Gastrocnemius medialis (tissue), 4 donors: ENCODE data around the gene EN1. TPM values are rescaled to one million over a fixed set of nuclear protein-coding genes. Genes with fewer than 3 reads are reported as not detected.
A peak's percentile ranks its signal among the peaks of the same experiment; 100 is the strongest.

Experiments used
- ATAC-seq, 2 donors: fragments of 150-250 bp; one replicate each; pipeline ENCODE4 v1.9.1; 2016
- DNase-seq, 2 donors: peaks; one replicate each; pipeline ENCODE4 v3.0.0-alpha.2; 2019
- H3K27ac ChIP-seq, 4 donors: fragments of 200-600 bp; sonication (generic); 1 replicate in 1 of 4; 2 replicates in 3 of 4; pipeline ENCODE4 v1.5.1; 2016 to 2018; ENCODE audit warnings: mild to moderate bottlenecking in 2 of 4, moderate library complexity in 1 of 4
- H3K27me3 ChIP-seq, 3 donors: fragments of 200-600 bp; sonication (generic) in 2 of 3; 1 replicate in 1 of 3; 2 replicates in 2 of 3; pipeline versions ENCODE4 v1.5.1 to v1.6.0; 2016 to 2019; ENCODE audit warnings: mild to moderate bottlenecking in 1 of 3, moderate library complexity in 1 of 3
- H3K36me3 ChIP-seq, 2 donors: fragments of 200-600 bp; sonication (generic) in 1 of 2; one replicate each; pipeline ENCODE4 v1.5.1; 2017 to 2018
- H3K4me1 ChIP-seq, 2 donors: fragments of 200-600 bp; sonication (generic) in 1 of 2; one replicate each; pipeline ENCODE4 v1.5.1; 2016 to 2017; ENCODE audit warnings: mild to moderate bottlenecking in 2 of 2
- H3K4me3 ChIP-seq, 4 donors: fragments of 200-600 bp; sonication (generic) in 3 of 4; 1 replicate in 1 of 4; 2 replicates in 3 of 4; pipeline ENCODE4 v1.5.1; 2016 to 2019; ENCODE audit warnings: mild to moderate bottlenecking in 2 of 4
- H3K9me3 ChIP-seq, 3 donors: fragments of 200-600 bp; sonication (generic) in 2 of 3; 1 replicate in 1 of 3; 2 replicates in 2 of 3; pipeline ENCODE4 v1.5.1; 2016 to 2019
- CTCF ChIP-seq, 5 experiments: fragments of 450-650 bp in 3 of 5; fragments of 200-600 bp in 2 of 5; sonication (generic) in 2 of 5; IDR thresholded peaks in 4 of 5; conservative IDR thresholded peaks in 1 of 5; 1 replicate in 4 of 5; 2 replicates in 1 of 5; pipeline ENCODE4 v1.5.1; 2016 to 2019; ENCODE audit warnings: antibody characterized with exemption in 5 of 5, mild to moderate bottlenecking in 3 of 5, moderate library complexity in 3 of 5
- POLR2A ChIP-seq, 2 donors: fragments of 450-650 bp; IDR thresholded peaks; one replicate each; pipeline ENCODE4 v1.6.1; 2017; ENCODE audit warnings: antibody characterized with exemption in 2 of 2, mild to moderate bottlenecking in 2 of 2, moderate library complexity in 2 of 2
- in situ Hi-C, 4 donors: fragments of 200-750 bp; cut with MboI; loops; one replicate each; pipeline versions ENCODE4 v1.15.0 to v1.8.0; 2017; ENCODE audit warnings: low sequenced_read_pairs in 4 of 4
- intact Hi-C: fragments of 100-400 bp; cut with DNase I; formaldehyde crosslinking; loops from one replicate; pipeline ENCODE4 v1.15.1; 2023; ENCODE audit warnings: low total_unique reads
- total RNA-seq, 4 donors: library from RNA; depleted of rRNA; stranded (reverse); fragments of >200 nt; gene quantifications; one replicate each; pipeline versions ENCODE4 v1.1.0 to v1.2.3, GENCODE V29; 2016

Gene EN1
- total RNA-seq, 4 donors from 2014 or later: 3.9 to 11.0 (median 6.7) TPM

- no peak for TF ChIP-seq POLR2A (IDR thresholded peaks at IDR 0.05)
- TF ChIP-seq CTCF (IDR thresholded peaks at IDR 0.05 in 4 of 5, conservative IDR thresholded peaks at IDR 0.05 in 1 of 5): no peak
- DNase-seq: no peak
- H3K36me3 ChIP-seq: no peaks in the 10 kb centered on the region
- H3K9me3 ChIP-seq: no peaks in the 10 kb centered on the region
- H3K4me3 ChIP-seq: peak overlapping the region; percentile 73 to 93 (median 76)
- intact Hi-C loops: loop anchor here (5.0 kb wide), 1 partner anchor 1706 kb away; no protein-coding TSS in a partner anchor
- no peaks in the 10 kb centered on the region for H3K27me3 ChIP-seq
- peaks cover under 1 to 34% of the 10 kb centered on the region in 2 donors for H3K4me1 ChIP-seq
- peak; percentile 51 to 61 for ATAC-seq
- peak overlapping the region; percentile 77 to 96 (median 92) for H3K27ac ChIP-seq
- in situ Hi-C loops: no loop called here
Measured at GRCh38 chr2:118836411-118836930, 11.0 kb downstream of the EN1 start.

- Histone ChIP-seq H3K27me3 (no peaks in the 10 kb centered on the region), H3K4me1 (peaks cover 7 to 36% of the 10 kb centered on the region in 2 donors), H3K9me3 (no peaks in the 10 kb centered on the region), H3K27ac (peak overlapping the region; percentile 77 to 96 (median 92)), H3K36me3 (no peaks in the 10 kb centered on the region), H3K4me3 (peak overlapping the region; percentile 73 to 93 (median 76))
- intact Hi-C loops: loop anchor here (5.0 kb wide), 1 partner anchor 1706 kb away; no protein-coding TSS in a partner anchor
- TF ChIP-seq POLR2A (IDR thresholded peaks at IDR 0.05) (peak in 1 of 2 donors; percentile 51), CTCF (IDR thresholded peaks at IDR 0.05 in 4 of 5, conservative IDR thresholded peaks at IDR 0.05 in 1 of 5) (no peak)
- ATAC-seq (peak; percentile 69 to 77), DNase-seq (peak in 1 of 2 donors; percentile 77)
- in situ Hi-C loops: no loop called here
Measured at GRCh38 chr2:118835746-118836410, 11.6 kb downstream of the EN1 start.

GRCh38 chr2:118834901-118835745, 12.3 kb downstream of the EN1 start:
- H3K4me1 ChIP-seq: peaks cover 14 to 33% of the 10 kb centered on the region in 2 donors
- DNase-seq (peak in 1 of 2 donors; percentile 73), ATAC-seq (peak; percentile 60 to 67)
- H3K4me3 ChIP-seq: peak overlapping the region; percentile 73 to 93 (median 76)
- no peak for TF ChIP-seq CTCF (IDR thresholded peaks at IDR 0.05 in 4 of 5, conservative IDR thresholded peaks at IDR 0.05 in 1 of 5)
- TF ChIP-seq POLR2A (IDR thresholded peaks at IDR 0.05): no peak
- no peaks in the 10 kb centered on the region for H3K27me3 ChIP-seq
- peak overlapping the region; percentile 77 to 96 (median 92) for H3K27ac ChIP-seq
- in situ Hi-C loops (no loop called here), intact Hi-C loops (loop anchor here (5.0 kb wide), 1 partner anchor 1707 kb away; no protein-coding TSS in a partner anchor)
- H3K9me3 ChIP-seq: no peaks in the 10 kb centered on the region
- no peaks in the 10 kb centered on the region for H3K36me3 ChIP-seq

- H3K4me3 ChIP-seq: peak overlapping the region in 2 of 4 donors; percentile 73 to 78
- peak overlapping the region; percentile 77 to 96 (median 92) for H3K27ac ChIP-seq
- in situ Hi-C loops (no loop called here), intact Hi-C loops (no loop called here)
- H3K36me3 ChIP-seq: no peaks in the 10 kb centered on the region
- DNase-seq (no peak), ATAC-seq (no peak)
- TF ChIP-seq POLR2A (IDR thresholded peaks at IDR 0.05) (no peak), CTCF (IDR thresholded peaks at IDR 0.05 in 4 of 5, conservative IDR thresholded peaks at IDR 0.05 in 1 of 5) (no peak)
- peaks cover 21 to 28% of the 10 kb centered on the region in 2 donors for H3K4me1 ChIP-seq
- no peaks in the 10 kb centered on the region for H3K9me3 ChIP-seq
- H3K27me3 ChIP-seq: no peaks in the 10 kb centered on the region
Measured at GRCh38 chr2:118834440-118834810, 13.0 kb downstream of the EN1 start.
